ENCODE results near the gene MTSS2.

The MTSS2 gene, protein sequence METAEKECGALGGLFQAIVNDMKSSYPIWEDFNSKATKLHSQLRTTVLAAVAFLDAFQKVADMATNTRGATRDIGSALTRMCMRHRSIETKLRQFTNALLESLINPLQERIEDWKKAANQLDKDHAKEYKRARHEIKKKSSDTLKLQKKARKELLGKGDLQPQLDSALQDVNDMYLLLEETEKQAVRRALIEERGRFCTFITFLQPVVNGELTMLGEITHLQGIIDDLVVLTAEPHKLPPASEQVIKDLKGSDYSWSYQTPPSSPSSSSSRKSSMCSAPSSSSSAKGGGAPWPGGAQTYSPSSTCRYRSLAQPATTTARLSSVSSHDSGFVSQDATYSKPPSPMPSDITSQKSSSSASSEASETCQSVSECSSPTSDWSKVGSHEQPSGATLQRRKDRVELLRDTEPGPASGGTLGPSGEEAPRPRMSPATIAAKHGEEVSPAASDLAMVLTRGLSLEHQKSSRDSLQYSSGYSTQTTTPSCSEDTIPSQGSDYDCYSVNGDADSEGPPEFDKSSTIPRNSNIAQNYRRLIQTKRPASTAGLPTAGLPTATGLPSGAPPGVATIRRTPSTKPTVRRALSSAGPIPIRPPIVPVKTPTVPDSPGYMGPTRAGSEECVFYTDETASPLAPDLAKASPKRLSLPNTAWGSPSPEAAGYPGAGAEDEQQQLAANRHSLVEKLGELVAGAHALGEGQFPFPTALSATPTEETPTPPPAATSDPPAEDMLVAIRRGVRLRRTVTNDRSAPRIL

DNA sequence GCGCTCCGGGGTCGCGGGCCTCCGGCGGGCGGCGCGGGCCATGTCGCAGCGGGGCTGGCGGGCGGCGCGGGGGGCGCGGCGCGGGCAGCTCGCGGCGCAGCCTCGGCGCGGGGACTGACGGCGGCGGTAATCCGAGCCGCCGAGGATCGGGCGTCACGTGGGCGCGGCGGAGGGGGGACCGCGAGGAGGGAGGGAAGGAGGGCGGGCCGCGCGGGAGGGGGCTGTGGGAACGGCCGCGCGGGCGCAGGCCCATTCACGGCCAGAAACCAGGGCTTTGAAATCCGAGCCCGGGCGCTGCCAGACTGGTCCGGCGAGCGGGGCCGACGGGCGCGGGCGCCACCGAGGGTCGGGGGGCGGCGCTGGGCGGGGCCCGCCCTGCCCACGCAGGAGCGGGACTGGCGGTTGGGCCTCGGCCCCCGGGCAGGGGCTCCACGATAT is at the start of gene MTSS2:
MTSS2 (minus strand) TSS at position 116 of the 438 bp plus-strand sequence. CDS start 262 bp downstream, outside the sequence.
- FAIRE-seq (no peak), DNase-seq (ENCODE audit: low spot score) (peak; percentile 93)

DNA sequence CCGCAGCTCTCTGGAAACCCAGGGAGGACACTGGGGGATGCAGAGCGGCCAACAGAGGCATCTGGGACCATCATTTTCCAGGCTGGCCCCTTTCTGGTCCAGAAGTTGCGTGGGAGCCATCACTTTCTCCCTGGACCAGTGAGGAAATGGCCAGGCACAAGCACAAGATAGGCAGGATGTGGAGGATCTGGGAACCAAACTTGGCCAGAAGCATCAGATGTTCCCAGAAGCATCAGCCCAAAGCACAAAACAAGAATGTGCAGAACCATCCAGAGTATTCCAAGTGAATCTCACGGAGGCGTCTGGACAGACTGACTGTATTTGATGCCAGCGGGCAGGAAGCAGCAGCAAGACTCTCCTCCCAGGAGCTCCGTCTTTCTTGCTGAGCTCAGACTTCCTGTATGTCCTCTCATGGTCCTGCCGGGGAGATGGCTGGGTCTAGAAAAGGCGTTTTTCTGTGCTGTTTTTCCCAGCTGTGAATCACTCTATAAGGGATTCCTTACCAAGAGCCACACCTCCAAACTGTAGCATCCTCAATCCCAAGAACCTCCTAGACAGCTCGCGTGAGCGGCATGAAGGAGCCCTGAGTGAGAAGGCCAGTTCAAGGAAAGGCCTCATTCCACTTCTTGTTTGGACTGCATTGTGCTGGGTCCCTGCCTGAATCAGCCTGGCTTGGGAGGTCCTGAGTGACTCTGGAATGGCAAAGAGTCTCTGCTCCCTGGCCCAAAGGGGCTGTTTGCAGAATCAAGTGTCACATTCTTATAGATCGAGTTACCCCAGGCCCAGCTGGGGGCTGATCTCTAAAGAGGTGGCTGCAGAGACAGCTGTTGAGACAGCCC is 49.5 kb upstream of the MTSS2 start:
- FAIRE-seq (no peak), DNase-seq (ENCODE audit: low spot score) (no peak)

DNA sequence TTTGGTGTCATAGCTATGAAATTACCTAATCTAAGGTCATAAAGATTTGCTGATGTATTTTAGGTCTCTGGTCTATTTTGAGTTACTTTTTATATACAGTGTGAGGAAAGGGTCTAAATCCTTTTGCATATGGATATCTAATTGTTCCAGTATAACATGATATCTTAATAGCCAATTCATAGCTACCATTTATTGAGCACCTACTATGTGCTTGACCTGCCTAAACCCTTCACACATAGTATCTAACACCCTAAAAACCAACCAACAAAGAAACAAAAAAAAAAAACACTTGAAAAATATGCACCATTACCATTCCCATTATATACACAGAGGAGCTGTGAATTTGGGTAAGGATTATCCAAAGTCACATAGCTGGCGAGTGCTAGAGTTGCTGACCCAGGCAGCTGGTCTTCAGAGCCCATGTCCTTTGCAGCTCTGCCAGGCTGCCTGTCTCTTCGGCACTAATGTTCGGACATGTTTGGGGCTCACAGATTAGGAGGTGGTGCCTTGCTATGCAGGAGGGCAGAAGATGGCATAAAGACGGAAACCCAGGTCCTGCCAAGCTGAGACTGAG is 48.8 kb upstream of the MTSS2 start:
- no peak for FAIRE-seq
- DNase-seq (ENCODE audit: low spot score), result no peak

DNA sequence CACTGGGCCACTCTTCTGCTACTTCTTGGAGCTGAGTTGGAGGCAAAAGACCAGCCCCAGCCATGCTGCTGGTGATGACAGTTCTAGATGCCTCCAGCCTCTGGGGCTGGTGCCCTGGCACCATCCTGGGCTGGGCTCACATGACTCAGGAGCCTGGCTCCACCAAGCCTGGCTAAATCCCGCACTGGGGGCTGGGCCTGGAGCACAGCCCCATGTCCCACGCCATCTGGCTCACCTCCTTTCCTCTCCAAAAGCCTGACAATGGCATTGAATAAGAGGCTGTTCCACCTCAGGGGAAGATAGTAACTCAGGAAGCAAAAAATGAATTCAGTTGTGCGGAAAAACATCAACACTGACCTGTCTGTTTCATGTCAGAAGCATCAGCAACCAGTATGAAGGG is 45.1 kb upstream of the MTSS2 start:
- DNase-seq (ENCODE audit: low spot score), result no peak
- no peak for FAIRE-seq

DNA sequence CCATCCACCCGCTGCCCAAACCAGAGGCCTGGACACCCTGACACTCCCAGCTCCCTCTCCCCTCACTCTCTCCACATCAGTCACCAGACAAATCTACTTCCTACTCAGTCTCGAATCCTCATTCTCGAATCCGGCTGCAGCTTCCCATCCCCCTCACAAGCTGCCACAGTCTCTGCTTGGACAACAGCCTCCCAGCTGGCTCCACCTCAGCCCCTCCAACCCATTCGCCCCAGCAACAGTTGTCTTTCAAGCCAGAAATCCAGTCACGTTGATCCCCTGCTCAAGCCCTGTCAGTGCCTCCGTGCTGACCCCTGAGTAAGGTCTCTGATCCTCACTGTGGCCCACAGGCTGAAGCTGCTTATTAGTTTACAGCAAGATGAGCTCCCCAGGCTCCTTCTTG is 44.2 kb upstream of the MTSS2 start:
- DNase-seq (ENCODE audit: low spot score), result no peak
- FAIRE-seq, result no peak

DNA sequence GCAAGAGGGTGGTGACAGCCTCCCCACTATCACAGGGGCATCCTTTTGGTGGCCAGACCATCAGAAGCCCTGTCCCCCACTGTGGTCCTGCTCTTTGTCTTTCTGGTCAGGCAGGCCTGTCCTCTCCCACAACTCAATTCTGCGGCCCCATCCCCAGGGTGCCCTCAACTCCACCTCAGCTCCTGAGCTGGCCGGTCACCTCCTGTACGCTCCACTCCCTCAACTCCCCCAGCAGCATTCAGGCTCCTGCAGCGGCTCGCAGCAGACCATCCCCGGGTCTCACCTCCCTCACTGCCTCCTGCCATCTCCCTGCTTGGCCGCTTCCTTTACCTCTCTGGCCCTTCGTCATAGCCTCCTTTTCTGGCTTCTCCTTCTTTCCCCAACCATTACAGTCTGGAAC is 43.4 kb upstream of the MTSS2 start:
- FAIRE-seq (no peak), DNase-seq (ENCODE audit: low spot score) (no peak)

DNA sequence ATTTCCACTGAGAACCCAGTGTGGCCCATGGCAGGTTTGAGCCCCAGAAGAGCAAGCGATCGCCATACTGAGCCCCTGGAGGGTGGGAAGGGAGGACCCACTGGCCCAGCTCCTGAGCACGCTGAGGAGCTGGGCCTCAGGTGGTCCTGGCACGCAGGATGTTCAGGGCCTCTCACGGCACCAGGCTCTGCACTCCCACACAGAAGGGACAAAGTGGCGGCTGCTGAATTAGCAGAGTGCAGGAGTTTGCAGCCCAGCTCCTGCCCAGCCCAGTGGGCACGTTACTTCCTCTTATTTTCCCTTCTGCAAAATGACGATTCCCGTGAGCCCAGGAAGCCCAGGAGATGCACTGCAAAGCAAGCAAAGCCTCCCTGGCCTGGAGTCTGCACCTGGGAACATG is 42.3 kb upstream of the MTSS2 start:
- no peak for DNase-seq (ENCODE audit: low spot score)
- no peak for FAIRE-seq

DNA sequence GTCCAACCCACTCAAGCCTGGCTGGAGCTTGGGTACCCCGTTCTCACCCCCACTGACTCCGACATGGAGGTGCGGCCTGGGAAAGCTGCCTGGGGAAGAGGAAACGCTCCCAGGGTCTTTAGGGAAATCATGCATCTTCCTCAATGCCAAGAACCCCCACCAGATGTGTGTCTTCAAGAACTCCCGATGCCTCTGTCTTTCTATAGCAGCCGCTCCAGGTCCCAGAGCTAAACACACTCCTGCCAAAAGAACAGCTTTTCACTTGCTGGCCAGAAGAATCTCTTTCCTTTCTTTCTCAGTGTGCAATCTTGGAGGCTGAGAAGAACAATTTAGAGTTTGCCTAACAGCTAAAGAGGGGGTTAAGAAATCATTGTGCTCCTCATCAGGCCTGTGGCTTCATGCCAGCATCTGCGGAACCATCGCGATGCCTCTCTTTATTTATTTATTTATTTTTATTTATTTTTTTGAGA is 41.1 kb upstream of the MTSS2 start:
- no peak for DNase-seq (ENCODE audit: low spot score)
- no peak for FAIRE-seq

DNA sequence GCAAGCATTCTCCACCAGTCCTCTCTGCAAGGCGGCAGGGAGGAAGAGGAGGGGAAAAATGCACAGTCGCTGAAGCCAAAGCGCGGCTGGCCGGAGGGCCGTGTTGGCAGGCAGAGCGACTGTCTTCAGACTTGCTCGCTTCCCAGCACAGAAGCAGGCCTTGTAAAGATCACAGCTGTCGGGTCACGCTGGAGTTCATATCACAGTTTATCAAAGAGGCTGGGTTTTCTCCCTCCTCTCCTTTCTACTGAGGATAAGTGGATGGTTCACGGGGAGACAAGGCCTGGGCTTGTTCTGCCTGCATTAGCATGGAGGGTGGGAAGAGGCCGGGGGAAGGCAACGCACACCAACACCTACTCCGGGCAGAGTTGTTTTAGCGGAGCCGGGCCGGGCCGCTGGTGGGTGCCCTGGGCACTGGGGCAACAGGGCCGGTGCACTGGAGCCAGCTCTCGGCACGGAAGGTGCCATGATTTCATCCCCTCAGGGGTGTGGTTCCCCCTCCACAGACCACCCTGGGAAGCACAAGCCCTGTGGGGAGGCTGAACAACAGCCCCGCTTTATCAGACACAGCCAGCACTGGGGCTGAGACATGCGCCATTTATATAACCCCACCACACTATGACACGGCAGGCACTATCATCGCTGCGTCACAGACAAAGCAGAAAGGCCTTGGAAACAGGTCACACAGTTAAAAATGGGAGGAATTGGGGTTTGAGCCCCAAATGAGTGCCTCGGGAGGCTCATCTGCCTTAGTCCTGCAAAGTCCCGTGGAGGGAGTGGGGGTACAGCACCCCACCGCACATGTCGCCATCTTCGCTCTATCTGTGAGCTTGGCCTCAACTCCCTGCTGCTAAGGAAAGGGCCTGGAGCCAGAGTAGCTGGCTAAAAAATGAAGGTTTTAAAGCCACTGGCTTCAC is 40.3 kb upstream of the MTSS2 start:
- no peak for DNase-seq (ENCODE audit: low spot score)
- FAIRE-seq, result no peak

DNA sequence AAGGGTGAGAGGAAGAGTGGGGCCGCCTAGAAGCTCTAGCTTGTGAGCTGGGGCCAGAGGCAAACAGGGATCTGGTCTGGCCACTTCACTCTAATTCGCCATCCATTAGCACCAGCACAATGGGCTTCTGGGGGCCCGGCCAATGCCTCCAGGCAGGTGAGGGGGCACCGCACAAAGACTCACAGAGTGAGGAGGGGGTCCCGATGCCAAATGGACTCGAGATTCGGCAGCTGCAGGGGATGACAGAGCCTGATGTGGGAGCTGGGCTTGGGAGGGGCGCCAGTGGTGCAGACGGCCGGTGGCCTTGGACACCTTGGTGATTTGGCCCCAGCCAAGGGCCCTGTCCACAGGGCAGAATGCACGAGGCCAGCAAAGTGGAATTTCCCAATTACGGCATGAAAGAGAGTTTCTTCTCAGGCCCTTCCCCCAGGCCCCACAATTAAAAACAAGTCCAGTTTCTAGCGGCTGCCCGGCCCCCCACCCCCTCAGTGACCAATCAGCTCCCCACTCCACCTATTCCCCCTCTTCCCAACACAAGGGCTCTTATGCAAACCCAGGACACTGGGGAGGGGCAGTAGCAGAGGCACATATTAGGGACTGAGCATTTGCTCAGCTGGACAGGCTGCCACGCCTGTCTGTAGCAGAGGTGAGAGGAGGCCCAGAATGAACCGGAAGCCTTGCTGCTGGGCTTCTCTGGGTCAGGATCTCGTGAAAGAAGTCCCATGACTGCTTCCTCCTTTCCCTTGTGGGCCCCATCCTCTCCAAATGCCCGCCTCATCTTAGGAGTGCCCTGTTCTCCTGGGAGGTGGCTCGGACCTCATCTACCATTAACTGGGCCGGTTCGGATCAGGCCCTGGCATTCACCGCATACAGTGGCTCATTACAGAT is 39.4 kb upstream of the MTSS2 start:
- DNase-seq (ENCODE audit: low spot score) (no peak), FAIRE-seq (no peak)

DNA sequence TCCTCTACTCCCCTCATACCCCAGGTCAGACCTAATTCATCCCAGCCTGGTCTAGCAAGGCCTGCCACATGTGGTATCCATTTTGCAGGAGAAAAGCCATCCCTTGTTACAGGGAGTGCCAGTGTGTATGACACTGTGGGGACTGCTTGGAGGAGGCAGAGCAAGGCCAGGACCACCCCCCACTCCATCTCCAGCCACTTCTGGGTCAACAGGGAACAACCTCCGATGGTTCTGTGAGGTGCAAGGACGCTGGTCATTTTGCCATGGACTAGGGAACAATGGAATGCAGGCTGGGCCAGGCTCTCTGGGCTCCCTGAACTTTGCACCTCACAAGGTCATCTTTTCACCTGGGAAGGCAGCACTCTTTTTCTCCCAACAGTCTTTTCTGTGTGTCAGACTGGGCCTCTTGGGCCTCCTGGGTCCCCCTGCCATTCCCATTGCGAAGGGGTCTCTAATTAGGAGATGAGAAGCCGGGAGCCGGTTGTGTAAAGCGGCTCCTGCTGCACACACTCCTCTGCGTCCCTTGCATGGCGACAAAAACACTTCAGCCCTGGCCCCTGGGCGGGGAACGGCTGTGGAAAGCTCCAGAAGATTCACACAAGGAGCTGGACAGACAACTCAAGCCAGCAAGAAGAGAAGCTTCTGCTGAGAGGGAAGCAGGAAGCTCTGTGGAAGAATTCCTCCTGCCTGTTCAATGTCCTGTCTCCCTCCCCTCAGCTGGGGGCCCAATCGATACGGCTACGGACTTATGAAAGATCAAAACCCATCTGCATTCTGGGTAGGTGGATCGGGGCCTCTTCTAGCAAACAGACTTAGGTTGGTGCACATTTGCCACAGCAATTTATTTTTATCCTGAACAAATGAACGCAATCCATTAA is 38.5 kb upstream of the MTSS2 start:
- FAIRE-seq (no peak), DNase-seq (ENCODE audit: low spot score) (no peak)

DNA sequence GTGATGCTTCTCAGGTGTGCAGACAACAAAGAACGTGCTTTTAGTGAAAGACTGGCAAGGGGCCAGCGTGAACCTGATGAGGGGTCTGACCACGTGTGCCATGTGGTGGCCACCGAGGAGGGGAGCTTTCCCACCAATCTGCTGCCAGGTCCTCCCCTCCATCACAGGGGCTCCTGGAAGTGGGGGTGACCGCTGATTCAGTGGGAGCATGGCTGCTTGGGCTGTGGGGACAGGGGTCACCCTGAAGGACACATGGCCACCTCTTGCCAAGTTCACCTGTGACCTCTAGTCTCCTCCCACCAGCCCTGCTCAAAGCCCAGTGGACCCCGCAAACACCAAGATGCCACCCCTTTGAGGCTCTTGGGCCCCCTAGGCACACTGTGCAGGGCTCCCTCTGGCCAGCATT is 37.9 kb upstream of the MTSS2 start:
- DNase-seq (ENCODE audit: low spot score) (no peak), FAIRE-seq (no peak)

DNA sequence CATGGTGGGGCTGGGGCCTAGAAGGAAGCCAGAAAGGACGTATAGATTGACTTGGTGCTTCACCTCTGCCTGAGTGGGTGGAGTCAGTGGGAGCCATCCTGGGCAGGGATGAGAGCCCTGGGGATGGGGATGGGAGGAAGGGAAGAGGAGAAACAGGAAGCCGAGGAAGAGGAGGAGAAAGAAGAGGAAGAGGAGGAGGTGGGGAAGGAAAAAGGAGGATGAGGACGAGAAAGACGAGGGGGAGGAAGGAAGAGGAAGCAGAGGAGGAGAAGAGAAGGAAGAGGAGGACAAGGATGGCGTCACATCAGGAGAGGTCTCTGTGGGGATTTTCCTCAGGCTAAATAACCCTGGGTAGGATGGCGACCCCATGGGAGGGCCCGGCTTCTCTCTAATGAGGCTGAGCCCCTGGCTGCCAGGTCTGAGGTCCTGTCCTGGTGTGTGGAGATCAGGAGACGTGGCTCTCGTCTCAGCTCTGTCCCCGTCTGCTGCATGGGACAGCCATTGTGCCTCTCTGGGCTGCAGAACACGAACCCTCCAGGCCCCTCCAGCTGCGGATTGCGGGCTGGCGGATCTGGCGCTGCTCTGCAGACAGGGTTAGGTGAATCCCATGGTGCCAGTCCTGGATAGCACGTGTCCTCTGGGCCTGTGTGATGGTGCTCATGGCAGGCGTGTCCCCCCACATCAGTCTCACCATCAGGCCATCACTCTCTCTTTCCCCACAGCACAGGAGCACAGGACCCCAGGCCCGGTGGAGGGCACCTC is 35.5 kb upstream of the MTSS2 start:
- DNase-seq (ENCODE audit: low spot score) (no peak), FAIRE-seq (no peak)

DNA sequence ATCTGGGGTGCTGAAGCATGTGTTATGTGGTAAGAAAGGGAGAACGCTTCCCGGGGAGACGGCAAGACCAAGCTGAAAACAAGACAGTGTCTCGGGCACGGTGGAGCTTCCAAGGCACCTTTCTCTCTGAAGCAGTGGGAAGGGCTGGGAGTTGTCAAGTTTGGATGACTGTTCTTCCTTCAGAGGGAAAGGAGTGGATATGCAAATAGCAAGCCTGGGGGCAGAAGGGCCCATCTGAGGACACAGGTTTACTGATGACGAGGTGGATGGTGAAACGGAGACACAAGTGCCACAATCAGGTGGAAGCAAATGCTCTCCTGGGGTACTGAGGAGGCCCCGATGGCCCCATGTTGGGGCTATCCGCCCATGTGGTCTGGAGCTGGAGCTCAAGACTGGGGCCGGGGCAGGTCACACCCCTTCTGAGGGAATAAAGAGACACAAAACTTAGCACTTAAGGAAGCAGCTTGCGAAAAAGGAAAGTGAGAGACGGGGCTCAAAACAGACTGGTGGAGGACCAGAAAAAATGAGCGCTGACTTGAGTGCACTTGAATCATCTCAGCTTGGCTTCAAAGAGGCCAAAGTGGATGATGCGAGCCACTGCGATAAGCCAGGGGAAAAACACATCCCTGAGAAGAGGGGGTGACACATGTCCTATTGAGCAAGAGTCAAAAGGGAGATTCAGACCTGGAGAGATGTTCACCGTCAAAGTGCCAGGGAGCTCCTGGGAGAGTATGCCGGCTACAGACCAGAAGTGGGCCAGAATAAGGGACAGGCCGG is 34.8 kb upstream of the MTSS2 start:
- FAIRE-seq (no peak), DNase-seq (ENCODE audit: low spot score) (no peak)

DNA sequence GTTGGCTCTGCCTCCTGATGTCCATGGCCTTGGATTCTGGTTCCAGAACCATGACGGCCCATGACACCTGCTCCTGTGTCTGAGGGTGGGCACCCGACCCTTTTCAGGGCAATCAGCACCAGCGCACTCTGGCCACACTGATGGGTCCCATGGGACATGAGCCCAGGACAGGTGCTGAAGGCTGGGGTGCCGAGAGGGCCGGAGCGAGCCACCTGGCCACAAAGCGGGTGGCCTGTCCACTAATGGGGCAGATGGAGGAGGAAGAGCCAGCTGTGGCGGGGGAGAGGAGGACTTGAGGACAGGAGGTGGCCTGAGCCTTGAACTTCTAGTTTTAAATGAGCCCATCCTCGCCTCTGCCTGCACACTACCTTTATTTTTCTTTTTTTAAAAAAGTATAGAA is 31.2 kb upstream of the MTSS2 start:
- FAIRE-seq (no peak), DNase-seq (ENCODE audit: low spot score) (no peak)

DNA sequence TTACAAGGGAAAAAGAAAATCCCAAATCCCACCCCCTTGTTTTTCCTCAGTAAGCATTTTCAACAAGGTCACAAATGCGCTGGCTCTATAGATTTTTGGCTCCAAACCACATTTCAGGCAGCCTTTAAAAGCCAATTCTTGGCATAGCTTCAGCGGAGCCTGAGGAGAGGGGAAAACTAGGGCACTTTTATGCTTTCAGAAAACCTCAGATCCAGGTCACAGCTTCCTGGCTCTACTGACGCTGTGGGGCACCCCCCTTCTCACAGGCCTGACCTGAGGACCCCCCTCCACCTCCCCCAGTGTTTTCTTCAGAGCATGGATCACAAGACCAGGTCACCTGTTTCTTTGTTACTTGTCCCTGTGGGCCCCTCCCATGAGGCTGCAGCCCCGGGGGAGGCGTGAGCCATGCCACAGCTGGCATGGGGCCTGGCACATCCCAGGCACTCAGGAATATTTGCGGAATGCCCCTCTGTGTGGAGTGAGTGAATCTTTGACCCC is 30.1 kb upstream of the MTSS2 start:
- FAIRE-seq (no peak), DNase-seq (ENCODE audit: low spot score) (peak; percentile 49)

Measured in urothelium cell line (cell line).